Transverse colon (tissue), 4 donors: Measurements from ENCODE around the gene LRBA. TPM values are rescaled to one million over a fixed set of nuclear protein-coding genes. Genes with fewer than 3 reads are reported as not detected.
"Not testable (repeated sequence)": the region's sequence is repeated elsewhere in the genome, so short reads cannot be mapped to it uniquely, and the experiment has no call there.

Experiments
- DNase-seq: peaks from one replicate; pipeline ENCODE4 v3.0.0-alpha.2; 2019
- H3K27ac ChIP-seq, 4 donors: fragments of 200-600 bp; sonication (generic); 2 replicates each; pipeline ENCODE4 v1.5.1; 2016 to 2018; ENCODE audit warnings: inconsistent platforms in 4 of 4
- H3K27me3 ChIP-seq: fragments of 200-600 bp; sonication (generic); 2 replicates; pipeline ENCODE4 v1.5.1; 2017; ENCODE audit warnings: inconsistent platforms
- H3K36me3 ChIP-seq, 4 donors: fragments of 200-600 bp; sonication (generic); 2 replicates each; pipeline ENCODE4 v1.5.1; 2017 to 2019; ENCODE audit warnings: inconsistent platforms in 4 of 4
- H3K4me1 ChIP-seq, 4 donors: fragments of 200-600 bp; sonication (generic); 2 replicates each; pipeline ENCODE4 v1.5.1; 2017 to 2020; ENCODE audit warnings: inconsistent platforms in 4 of 4
- H3K4me3 ChIP-seq, 4 donors: fragments of 200-600 bp; sonication (generic); 1 replicate in 1 of 4; 2 replicates in 3 of 4; pipeline versions ENCODE4 v1.5.1 to v1.6.1; 2017 to 2019; ENCODE audit warnings: inconsistent platforms in 4 of 4
- H3K9me3 ChIP-seq, 2 donors: fragments of 200-600 bp; sonication (generic); 2 replicates each; pipeline ENCODE4 v1.5.1; 2017 to 2019; ENCODE audit warnings: inconsistent platforms in 2 of 2
- EP300 ChIP-seq: sonication (generic); formaldehyde crosslinking; IDR thresholded peaks from one replicate; pipeline ENCODE4 v1.6.1; 2017; ENCODE audit warnings: antibody characterized with exemption, low read depth
- POLR2A ChIP-seq: fragments of 450-650 bp; IDR thresholded peaks from one replicate; pipeline ENCODE4 v1.6.1; 2016; ENCODE audit warnings: antibody characterized with exemption, mild to moderate bottlenecking, moderate library complexity
- POLR2AphosphoS5 ChIP-seq, 3 donors: sonication (generic); formaldehyde crosslinking; IDR thresholded peaks; one replicate each; pipeline ENCODE4 v1.6.1; 2016; ENCODE audit warnings: antibody characterized with exemption in 3 of 3
- WGBS, 2 donors: methylation state at CpG; one replicate each; pipeline ENCODE4 v1.1.5; 2018; ENCODE audit warnings: low coverage in 1 of 2; 5-methylcytosine and 5-hydroxymethylcytosine counted together
- in situ Hi-C, 4 donors: fragments of 200-750 bp; cut with MboI; loops; one replicate each; pipeline versions ENCODE4 v1.15.0 to v1.15.1; 2017; ENCODE audit warnings: low sequenced_read_pairs in 3 of 4, low pct_ligation_motif_present in 1 of 4, low pct_unique_long_range_greater_than_20kb in 1 of 4
- intact Hi-C: fragments of 100-400 bp; cut with DNase I; formaldehyde crosslinking; loops from one replicate; pipeline ENCODE4 v1.15.1; 2023; ENCODE audit warnings: low total_unique reads
- total RNA-seq, 4 donors: library from RNA; depleted of rRNA; stranded (reverse); fragments of >200 nt; gene quantifications; one replicate each; pipeline ENCODE4 v1.1.0, GENCODE V29; 2016
- TF ChIP-seq, protein P1 (sequence below), 5 experiments: fragments of 200-600 bp in 3 of 5; fragments of 450-650 bp in 2 of 5; sonication (generic) in 3 of 5; IDR thresholded peaks; 1 replicate in 2 of 5; 2 replicates in 3 of 5; pipeline ENCODE4 v1.5.1; 2016 to 2017; ENCODE audit warnings: antibody characterized with exemption in 5 of 5, inconsistent platforms in 3 of 5, mild to moderate bottlenecking in 2 of 5, moderate library complexity in 1 of 5

The LRBA gene
- total RNA-seq, 4 donors from 2014 or later, result 82.7 to 125 (median 112) TPM

GRCh38 chr4:150668824-150669223 lies 346.3 kb downstream of the LRBA start:
- WGBS, 2 donors, result 88% methylated on average over 2 of the region's 2 CpGs; no CpG with 5 or more reads in 1 of the 2 donors
- H3K27me3 ChIP-seq, result no peaks in the 10 kb centered on the region
- H3K9me3 ChIP-seq, result no peaks in the 10 kb centered on the region
- TF ChIP-seq, protein P1, sequence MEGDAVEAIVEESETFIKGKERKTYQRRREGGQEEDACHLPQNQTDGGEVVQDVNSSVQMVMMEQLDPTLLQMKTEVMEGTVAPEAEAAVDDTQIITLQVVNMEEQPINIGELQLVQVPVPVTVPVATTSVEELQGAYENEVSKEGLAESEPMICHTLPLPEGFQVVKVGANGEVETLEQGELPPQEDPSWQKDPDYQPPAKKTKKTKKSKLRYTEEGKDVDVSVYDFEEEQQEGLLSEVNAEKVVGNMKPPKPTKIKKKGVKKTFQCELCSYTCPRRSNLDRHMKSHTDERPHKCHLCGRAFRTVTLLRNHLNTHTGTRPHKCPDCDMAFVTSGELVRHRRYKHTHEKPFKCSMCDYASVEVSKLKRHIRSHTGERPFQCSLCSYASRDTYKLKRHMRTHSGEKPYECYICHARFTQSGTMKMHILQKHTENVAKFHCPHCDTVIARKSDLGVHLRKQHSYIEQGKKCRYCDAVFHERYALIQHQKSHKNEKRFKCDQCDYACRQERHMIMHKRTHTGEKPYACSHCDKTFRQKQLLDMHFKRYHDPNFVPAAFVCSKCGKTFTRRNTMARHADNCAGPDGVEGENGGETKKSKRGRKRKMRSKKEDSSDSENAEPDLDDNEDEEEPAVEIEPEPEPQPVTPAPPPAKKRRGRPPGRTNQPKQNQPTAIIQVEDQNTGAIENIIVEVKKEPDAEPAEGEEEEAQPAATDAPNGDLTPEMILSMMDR (IDR thresholded peaks at IDR 0.05), result no peak
- TF ChIP-seq POLR2A, result no peak
- no peak for TF ChIP-seq EP300
- TF ChIP-seq POLR2AphosphoS5 (IDR thresholded peaks at IDR 0.05), result no peak
- no peak overlapping the region for H3K27ac ChIP-seq
- H3K4me3 ChIP-seq, result no peak overlapping the region
- intact Hi-C loops, result no loop called here
- no peaks in the 10 kb centered on the region for H3K36me3 ChIP-seq
- H3K4me1 ChIP-seq, result no peaks in the 10 kb centered on the region
- in situ Hi-C loops, result no loop called here
- DNase-seq, result no peak

- Histone ChIP-seq H3K27me3 (no peaks in the 10 kb centered on the region), H3K4me3 (no peak overlapping the region), H3K9me3 (no peaks in the 10 kb centered on the region), H3K36me3 (no peaks in the 10 kb centered on the region), H3K27ac (no peak overlapping the region), H3K4me1 (no peaks in the 10 kb centered on the region)
- TF ChIP-seq POLR2AphosphoS5 (IDR thresholded peaks at IDR 0.05) (no peak), EP300 (no peak), POLR2A (no peak)
- TF ChIP-seq, protein P1 (IDR thresholded peaks at IDR 0.05), result no peak
- 86 to 100% methylated on average over 1 to 2 of the region's 2 CpGs for WGBS, 2 donors
- DNase-seq, result no peak
- in situ Hi-C loops (no loop called here), intact Hi-C loops (no loop called here)
Measured at GRCh38 chr4:150664935-150665334, 350.1 kb downstream of the LRBA start.

DNA sequence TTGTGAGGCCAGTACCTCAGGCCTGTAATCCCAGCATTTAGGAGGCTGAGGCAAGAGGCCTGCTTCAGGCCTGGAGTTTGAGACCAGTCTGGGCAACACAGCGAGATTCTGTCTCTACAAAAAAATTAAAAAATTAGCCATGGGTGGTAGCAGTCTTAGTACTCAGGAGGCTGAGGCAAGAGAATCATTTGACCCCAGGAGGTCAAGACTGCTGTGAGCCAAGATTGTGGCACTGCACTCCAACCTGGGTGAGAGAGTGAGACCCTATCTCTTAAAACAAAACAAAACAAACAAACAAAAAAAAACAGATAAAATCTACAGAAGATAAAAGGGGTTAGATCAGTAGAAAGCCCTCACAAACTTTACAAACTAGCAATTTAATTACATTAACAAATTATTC lies 352.4 kb downstream of the LRBA start:
- WGBS, 2 donors, result 80 to 100% methylated on average over 1 of the region's 1 CpG
- no peaks in the 10 kb centered on the region for H3K9me3 ChIP-seq
- intact Hi-C loops, result no loop called here
- H3K27ac ChIP-seq, result no peak overlapping the region
- H3K4me1 ChIP-seq, result no peaks in the 10 kb centered on the region
- no peak for TF ChIP-seq EP300
- no peak for TF ChIP-seq POLR2AphosphoS5 (IDR thresholded peaks at IDR 0.05)
- TF ChIP-seq, protein P1 (IDR thresholded peaks at IDR 0.05), result no peak
- no peak for TF ChIP-seq POLR2A
- no peak overlapping the region for H3K4me3 ChIP-seq
- no peak for DNase-seq
- H3K36me3 ChIP-seq, result no peaks in the 10 kb centered on the region
- H3K27me3 ChIP-seq, result no peaks in the 10 kb centered on the region
- in situ Hi-C loops, result no loop called here

- H3K36me3 ChIP-seq, H3K9me3 ChIP-seq, H3K27ac ChIP-seq, H3K4me1 ChIP-seq, intact Hi-C loops, in situ Hi-C loops, H3K27me3 ChIP-seq, DNase-seq, H3K4me3 ChIP-seq: not testable (repeated sequence)
- 94% methylated on average over 6 of the region's 6 CpGs for WGBS, 2 donors
Measured at GRCh38 chr4:150661551-150661950, 353.5 kb downstream of the LRBA start.

DNA sequence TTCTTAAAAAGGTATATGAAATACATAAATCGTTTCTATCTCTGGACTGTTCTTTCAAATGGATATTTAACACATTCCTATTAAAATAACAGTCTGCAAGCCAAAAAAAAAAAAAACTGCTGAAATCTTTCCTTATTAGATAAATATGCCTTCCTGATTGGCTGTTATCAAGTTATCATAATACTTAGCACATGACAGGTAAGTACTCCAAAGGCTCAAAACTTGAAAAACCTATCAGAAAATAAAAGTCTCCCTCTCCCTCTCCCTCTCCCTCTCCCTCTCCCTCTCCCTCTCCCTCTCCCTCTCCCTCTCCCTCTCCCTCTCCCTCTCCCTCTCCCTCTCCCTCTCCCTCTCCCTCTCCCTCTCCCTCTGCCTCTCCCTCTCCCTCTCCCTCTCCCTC lies 356.8 kb downstream of the LRBA start:
- H3K36me3 ChIP-seq, H3K27ac ChIP-seq, DNase-seq, intact Hi-C loops, H3K4me1 ChIP-seq, in situ Hi-C loops, H3K27me3 ChIP-seq, H3K9me3 ChIP-seq, H3K4me3 ChIP-seq: not testable (repeated sequence)
- WGBS, 2 donors, result 90 to 100% methylated on average over 1 of the region's 1 CpG
